Activated CD8-positive, alpha-beta memory T cell treated with anti-CD3 and anti-CD28 coated beads for 4 hours (primary cell): ENCODE results near the gene PNLIPRP3.
"Not testable (repeated sequence)": the region's sequence is repeated elsewhere in the genome, so short reads cannot be mapped to it uniquely, and the experiment has no call there.

Experiments used
- DNase-seq, 2 donors: peaks; one replicate each; pipeline ENCODE4 v3.0.0-alpha.2; 2020; ENCODE audit warnings: low read depth in 2 of 2

PNLIPRP3 gene

DNA sequence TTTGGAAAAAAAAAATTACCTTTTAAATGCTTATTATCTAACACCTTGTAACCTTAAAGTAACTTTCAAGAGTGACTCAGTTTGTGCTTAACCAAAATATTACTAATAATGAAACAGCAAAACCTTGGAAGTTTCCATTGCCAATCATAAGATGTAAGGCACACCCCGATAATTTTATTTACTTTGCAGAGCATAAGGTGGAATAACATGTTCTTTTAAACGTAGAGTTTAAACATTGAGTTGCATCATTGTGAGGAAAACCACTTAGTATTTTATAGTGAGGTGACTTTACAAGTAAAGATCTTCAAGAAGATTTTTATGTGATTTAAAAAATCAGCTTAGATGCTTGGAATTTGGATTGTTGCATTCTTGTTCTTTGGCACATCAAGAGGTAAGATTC lies at the start of gene PNLIPRP3:
TSS of gene PNLIPRP3 (plus strand) at position 177 of the 400 bp plus-strand sequence. CDS start at position 343, 166 bp downstream.
- no peak for DNase-seq

DNA sequence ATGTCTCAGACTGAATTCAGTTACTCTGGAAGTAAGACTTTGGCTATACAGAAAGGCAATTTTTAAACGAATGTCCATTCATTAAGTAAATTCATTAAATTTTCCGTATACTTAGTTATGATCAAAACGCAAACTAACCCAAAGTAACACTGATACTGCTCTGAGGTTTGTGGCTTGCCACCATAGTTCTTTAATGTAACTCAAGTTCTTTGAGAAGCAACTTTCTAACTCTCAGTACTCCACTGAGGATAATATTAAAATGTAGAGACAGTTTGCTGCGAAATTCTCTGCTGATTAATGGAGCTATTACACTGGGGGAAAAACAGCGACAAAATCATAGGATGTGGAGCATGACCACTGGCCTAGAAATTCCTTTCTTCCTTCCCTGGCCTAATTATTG lies 45.4 kb upstream of the PNLIPRP3 start:
- no peak for DNase-seq

DNA sequence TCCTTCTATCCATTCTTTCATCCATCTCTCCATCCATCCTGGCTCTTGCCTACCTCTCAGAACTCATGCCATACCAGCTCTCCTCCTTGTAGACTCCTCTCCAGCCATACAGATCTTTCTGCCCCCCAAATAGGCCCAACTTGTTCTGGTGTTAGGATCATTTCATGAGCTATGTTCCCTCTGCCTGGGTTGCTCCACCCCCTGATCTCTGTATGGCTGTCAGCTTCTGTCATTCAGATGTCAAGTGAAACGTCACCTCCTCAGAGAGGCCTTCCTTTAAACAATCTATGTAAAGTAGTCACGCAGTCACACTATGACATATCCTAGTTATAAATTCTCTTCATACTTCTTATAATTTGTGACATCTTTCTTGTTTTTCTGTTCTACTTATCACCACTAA lies 42.3 kb upstream of the PNLIPRP3 start:
- no peak for DNase-seq

DNA sequence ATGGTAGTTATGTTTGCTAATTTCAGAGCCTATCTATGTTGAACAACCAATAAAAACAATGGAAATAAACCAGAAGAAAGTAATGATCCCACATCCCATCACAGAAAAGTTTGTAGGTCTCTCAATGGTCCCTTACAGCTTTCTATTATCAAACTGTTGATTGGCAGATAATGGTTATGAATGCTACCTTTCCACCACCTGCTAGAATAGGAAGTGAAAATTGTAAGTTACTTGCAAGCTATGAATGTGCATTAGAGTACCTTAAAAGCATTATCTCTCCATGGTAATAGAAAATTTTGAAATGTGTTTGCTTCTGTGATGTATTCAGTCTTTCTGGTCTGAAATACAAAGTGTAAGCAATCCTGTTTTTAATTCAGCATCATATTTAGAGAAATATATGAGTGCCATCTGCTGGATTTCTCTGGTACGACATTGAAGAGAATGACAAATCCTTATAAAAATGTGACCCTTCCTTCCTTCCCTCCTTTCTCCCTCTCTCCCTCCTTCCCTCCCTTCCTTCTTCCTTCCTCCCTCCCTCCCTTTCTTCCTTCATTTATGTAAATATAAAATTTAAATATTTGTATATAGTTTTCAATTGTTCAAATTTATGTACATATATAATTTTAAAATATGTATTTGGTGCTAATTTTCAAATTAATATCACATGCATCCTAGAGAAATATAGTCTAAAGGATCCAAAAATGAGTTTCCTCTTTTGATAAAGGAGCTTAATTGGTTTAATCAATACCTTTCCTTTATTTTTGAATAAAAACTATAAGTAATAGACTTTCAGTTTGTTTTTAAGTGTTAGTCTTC lies 41.4 kb upstream of the PNLIPRP3 start:
- DNase-seq, result no peak

DNA sequence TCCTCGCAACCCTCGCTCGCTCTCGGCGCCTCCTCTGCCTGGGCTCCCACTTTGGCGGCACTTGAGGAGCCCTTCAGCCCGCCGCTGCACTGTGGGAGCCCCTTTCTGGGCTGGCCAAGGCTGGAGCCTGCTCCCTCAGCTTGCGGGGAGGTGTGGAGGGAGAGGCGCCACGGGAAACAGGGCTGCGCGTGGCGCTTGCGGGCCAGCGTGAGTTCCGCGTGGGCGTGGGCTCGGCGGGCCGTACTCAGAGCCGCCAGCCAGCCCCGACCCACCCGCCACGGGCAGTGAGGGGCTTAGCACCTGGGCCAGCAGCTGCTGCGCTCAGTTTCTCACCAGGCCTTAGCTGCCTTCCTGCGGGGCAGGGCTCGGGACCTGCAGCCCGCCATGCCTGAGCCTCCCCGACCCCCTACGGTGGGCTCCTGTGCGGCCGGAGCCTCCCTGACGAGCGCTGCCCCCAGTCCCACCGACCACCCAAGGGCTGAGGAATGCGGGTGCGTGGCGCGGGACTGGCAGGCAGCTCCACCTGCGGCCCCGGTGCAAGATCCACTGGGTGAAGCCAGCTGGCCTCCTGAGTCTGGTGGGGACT lies 34.3 kb upstream of the PNLIPRP3 start:
- DNase-seq, result not testable (repeated sequence)

DNA sequence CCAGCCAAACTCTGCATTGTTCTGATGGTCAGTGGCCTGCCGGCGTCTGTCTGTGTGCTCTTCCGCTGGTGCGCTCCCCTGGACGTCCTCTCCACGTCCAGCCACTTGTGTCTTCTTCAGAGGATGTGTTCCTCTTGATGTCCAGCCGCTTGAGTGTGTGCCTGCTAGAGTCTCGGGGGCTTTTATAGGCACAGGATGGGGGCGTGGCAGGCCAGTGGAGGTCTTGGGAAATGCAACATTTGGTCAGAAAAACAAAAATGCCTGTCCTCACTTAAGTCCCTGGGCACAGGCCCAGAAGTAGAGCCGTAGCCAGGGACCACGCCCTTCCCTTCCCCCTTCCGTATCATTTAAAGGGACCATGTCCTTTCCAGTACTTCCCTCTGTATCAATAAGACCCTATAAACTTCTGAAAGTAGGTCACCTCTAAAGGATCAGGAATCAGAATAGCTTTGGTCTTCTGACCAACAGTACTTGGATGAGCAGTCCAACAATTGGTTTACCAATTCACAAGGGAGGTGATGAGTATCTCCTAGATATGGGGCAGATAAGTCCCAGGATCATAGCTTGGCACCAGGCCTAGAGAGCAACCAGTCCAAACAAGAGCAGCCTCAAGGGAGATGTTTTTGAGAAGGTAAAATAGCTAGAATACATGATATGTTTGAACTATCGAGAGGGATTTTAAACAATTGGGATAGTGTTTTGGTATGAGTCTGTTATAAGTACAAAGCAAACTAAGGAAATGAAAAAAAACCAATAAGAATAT lies 32.2 kb upstream of the PNLIPRP3 start:
- DNase-seq, result no peak

DNA sequence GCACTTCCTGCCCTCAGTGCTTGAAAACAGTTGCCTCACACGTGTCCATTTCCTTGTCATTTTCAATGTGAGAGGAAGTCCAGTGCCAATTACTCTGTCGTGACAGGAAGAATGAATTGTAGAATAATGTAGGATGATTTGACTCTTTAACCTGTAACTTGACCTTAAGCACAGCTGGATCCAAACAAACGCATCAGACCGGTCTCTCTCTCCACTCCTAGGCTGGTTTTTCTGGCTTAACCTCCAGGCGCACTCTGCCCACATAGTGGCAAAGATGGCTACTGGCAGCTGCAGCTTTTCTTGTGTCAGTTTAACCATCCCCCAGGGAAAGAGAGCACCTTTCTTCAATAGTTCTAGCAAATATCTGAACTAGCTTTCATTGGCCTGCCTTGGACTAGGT lies 29.4 kb upstream of the PNLIPRP3 start:
- DNase-seq, result no peak

DNA sequence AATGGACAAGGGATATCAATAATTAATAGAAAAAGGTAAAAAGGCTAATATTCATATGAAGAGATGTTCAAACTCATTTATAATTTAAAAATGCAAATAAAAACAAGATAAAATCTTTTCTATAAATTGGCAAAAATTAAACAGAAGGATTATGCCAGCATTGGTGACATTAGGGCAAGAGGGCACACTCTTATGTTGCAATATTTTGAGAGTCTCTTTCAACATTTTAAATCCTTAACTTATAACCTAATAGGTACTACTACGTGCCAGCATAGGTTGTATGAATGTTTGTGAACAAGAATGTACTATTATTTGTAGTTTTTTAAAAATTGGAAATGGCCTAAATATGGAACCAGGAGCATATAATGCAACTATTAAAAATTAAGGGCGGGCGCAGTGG lies 24.8 kb upstream of the PNLIPRP3 start:
- no peak for DNase-seq

DNA sequence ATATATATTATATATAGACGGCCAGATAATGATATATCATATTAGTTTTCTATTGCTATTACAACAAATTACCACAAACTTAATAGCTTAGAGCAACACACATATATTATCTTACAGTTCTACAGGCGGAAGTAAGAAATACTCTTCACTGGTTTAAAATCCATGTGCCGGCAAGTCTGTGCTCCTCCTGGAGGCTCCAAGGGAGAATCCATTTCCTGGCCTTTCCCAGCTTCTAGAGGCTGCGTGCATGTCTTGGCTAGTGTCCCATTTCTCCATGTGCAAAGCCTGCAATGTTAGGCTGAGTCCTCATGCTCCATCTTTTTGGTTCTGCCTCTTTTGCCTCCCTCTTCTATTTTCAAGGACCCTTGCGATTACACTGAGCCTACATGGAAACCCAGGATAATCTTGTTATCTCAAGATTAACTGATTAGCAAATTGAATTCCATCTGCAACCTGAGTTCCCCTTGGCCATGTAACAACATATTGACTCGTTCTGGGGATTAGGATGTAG lies 23.9 kb upstream of the PNLIPRP3 start:
- DNase-seq, result no peak

DNA sequence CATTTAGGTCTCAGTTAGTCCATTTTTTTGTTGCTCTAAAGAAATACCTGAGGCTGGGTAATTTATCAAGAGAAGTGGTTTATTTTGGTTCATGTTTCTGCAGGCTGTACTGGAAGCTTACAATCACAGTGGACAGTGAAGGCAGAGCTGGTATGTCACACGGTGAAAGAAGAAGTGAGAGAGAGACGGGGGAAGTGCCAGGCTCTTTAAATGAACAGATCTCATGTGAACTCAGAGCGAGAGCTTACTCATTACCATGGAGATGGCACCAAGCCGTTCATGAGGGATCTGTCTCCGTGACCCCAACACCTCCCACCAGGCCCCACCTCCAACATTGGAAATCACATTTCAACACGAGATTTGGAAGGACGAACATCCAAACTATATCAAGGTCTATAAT lies 18.9 kb upstream of the PNLIPRP3 start:
- no peak for DNase-seq

DNA sequence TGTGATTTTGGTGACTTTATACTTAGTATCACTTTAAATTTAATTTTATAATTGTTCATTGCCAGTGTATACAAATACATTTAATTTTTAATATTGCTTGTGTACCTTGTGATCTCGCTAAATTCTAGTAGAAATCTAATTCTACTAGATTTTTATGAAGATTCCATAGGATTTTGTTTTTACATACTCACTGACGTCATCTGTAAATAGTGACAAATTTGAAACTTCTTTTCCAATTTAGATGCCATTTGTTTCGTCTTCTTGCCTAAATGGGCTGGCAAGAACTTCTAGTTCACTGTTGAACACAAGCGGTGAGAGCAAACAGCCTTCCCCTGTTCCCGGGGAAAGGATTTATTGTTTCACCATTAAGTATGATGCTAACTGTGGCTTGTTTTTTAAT lies 17.3 kb upstream of the PNLIPRP3 start:
- no peak for DNase-seq

DNA sequence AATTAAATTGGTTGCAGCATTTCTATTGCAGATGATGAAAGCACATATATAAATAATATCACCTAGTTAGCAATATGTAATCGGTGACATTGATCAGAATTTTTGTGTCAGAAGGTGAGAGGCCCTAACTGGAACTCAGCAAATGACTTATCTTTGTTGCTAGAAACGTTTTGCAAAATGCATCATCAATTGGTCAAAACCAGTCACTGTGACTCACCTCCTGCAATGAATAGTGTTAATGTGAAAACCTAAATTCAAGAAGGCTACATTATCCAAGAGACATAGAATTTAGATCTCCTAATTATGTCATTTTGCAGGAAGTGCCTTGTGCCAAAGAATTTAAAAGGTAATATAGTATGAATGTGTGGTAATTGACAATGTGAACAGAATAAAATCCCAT lies 9.8 kb upstream of the PNLIPRP3 start:
- no peak for DNase-seq

DNA sequence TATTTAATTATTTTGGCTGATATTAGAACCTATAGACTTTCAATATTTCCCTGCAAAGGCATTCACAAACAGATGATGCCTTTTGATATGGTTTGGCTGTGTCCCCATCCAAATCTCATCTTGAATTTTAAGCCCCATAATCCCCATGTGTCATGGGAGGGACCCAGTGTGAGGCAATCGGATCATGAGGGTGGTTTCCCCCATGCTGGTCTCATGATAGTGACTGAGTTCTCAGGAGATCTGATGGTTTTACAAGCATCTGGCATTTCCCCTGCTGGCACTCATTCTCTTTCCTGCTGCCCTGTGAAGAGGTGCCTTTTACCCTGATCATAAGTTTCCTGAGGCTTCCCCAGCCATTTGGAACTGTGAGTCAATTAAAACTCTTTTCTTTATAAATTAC lies 9.3 kb upstream of the PNLIPRP3 start:
- no peak for DNase-seq

DNA sequence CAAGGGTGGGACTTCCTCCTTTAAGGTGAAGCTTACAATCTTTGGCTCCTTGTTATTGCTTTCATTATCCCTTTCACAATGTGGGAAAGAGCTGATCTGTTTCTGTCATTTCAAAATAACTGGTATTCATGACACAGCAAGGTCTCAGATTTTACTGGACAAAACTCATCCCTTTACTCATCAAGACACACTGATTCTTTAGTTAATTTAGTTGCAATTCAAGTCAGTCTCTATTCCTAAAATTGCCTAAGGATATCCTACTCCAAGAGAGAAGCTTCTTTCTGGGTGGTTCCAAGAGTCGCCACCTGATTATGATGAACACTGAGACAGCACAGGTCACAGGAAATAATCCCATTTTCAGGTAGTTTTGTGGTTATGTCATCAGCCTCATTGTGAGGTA lies 5.8 kb upstream of the PNLIPRP3 start:
- DNase-seq, result no peak

DNA sequence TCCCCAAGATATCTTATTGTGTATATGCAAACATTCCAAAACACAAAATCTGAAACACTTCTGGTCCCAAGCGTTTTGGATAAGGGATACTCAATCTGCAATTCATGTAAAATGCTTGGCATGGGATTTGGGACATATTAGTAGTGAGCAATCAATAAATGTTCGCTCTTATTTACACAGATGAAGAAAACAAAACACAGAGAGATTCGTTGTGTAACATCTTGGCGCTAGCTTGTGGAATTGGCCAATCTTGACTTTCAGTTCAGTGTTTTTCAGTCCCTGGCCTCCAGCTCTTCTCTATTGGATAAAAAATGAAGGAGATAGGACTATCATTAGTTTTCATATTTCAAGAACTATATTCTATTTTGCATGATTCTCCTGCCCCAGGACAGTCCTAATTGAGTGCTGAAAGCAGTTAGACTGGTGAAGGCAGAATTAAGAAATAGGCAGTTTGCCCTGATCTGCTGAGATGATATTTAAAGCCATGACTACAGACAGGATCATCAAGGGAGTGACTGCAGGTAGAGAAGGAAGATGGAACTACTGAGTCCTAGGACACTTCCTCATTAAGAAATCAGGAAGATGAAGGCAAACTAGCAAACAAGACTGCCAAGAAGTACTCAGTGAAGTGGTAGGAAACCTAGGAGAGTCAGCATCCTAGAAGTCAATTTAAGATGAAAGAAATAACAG lies 1.8 kb downstream of the PNLIPRP3 start:
- no peak for DNase-seq

DNA sequence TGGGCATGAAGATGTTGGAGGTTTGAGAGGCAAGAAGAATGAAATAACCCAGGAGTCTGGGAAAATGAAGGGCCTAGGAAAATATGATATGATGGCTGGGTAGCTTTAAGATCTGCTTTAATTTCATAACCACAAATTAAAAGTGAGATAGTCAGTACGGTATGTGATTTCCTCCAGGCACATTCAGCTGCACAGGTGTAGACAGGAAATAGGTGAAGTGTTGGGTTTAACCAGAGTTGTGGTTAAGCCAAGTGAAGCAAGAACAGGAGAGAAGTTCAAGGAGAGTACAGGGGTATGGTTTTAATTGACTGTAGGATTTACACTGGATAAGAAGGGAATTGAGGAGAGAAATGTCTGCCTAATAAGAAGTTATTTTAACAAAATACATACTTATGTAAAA lies 2.6 kb downstream of the PNLIPRP3 start:
- no peak for DNase-seq

DNA sequence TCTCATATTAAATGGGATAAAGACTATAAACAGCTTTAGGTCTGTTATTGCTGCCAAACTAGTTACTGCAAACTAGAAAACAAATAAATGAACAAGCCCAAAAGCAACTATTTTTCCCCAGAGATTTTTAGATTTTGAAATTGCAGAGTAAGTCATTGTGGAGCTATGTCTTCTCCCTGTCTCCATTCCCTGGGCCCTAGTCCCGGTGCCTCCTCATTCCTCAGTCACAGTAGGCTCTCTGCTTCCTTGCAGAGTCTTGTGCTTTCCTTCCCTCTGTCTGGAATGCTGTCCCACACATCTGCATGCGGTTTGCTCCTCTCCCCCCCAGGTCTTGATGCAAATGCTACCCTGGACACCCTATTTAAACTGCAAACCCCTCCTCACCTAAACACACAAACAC lies 4.0 kb downstream of the PNLIPRP3 start:
- DNase-seq, result no peak

DNA sequence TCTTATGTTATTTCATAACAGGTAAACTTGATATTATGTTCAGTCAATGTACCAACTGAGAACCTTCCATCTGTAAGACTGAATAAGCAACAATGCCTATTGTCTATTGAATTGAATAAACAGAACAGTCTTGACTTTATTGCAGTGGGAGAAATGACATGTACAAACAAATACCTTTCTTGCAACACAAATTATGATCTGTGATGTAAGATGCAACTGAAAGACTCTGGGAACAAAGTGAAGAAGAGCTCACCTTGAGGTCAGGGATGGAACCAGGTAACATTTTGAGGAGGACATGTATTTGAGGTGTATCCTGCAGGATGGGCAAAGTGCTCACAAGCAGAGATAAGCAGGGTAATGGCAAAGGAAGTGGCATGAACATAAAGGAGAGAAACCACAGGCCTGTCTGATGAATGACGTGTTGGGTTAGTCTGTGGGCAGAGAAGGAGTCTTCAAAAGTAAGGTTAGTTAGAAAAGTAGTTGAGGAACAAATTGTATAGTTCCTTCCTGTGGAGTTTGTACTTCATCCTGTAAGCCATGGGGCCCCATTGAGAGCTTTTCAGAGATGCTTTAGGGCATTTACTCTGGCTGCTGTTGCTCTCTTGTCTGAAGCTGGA lies 9.5 kb downstream of the PNLIPRP3 start:
- DNase-seq, result no peak

DNA sequence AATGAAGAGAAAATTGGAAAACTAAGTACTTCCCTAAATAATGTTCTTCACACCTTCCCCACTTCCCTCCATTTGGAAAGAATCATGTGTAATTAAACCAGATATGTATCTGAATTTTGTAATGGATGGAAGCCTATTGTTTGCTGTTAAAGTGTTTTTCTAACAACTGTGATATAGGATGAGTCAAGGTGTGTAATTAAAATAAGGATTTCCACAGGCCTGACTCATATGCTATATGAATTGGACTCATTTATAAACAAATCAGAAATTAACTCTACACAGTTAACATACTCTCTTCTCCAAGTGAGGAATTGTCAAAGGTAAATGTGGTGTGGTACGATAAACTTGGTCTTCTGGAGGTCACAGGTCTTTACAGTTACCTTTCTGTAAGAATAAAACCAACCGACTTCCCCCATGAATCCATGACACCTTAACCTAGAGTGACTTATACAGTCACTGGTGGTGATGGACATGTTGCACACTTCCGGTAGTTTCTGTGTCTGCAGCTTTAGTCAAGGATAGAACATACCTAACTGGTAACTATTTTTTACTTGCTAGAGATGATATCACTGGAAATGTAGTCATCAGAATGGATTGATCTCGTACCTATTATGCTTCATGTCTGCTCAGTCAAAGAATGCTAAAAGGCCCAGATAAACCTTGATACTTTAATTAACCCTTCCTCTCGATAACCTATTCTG lies 12.8 kb downstream of the PNLIPRP3 start:
- DNase-seq, result no peak

DNA sequence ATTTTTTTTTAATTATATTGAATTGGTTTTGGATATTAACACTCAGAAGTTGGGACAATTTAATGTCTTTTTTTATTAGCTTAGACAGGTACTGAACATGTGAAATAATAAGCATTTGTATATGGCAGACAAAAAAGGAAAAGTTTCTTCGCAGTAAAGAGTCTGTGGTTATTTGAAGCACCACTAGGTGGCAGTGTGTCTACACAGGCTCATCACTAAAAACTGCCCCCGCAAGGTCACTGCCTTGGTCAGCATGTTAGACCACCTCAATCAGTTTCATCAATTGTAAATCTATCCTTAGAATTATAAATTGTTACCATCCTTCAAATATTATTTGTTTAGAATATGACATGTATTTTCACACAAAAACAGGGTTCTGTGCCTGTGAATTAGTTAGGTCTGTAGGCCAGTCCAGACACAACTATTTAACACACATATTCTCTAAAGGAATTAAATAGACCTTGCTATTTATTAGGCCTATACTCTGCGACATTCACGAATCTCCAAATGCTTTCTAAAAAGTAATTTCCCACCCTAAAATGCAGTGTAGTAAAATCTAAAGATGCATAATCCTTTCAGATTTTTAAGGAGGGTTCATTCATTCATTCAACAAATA lies 17.0 kb downstream of the PNLIPRP3 start:
- no peak for DNase-seq

DNA sequence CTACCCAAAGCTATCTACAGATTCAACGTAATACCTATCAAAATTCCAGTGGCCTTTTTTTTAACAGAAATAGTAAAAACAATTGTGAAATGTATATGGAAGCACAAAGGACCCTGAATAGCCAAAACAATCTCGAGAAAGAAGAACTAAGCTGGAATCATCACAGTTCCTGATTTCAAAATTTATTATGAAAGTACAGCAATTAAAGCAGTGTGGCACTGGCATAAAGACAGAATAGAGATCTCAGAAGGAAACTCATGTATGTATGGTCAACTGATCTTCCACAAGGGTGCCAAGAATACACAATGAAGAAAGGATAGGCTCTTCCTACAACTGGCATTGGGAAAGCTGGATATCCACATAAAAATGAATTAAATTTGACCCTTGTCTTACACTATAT lies 23.2 kb downstream of the PNLIPRP3 start:
- DNase-seq, result no peak
